ENCODE data around the gene ARID5A. TPM values are rescaled to one million over a fixed set of nuclear protein-coding genes. Genes with fewer than 3 reads are reported as not detected.
"Not testable (repeated sequence)": the region's sequence is repeated elsewhere in the genome, so short reads cannot be mapped to it uniquely, and the experiment has no call there.

The ARID5A gene
- total and polyA plus RNA-seq, 7 donors: 12.9 to 73.6 (median 29.9) TPM

DNA sequence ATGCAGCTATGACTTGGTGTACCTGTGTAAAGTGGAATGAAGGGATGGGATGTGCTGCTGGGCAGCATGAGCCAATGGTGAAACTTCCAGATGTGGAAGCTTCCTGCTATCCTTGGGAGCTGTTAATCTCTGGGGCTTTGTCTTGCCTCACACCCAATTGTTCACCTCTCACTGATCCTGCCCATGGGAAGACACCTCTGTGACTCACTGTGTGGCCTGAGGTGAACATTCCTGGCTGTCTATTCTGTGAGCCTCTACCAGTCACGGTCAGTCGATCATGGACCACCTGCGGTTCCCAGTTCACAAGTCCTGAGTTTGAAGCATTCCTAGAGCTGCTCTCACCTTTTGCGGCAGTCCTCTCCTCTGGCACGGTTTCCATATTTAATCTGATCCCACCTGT is 43.5 kb upstream of the ARID5A start:
- Histone ChIP-seq H3K9me3 (peaks cover 6% of the 10 kb centered on the region), H3K4me3 (no peak overlapping the region), H3K36me3 (ENCODE audit: insufficient read depth in 1 of 2, low read depth in 1 of 2) (no peaks in the 10 kb centered on the region), H3K27me3 (ENCODE audit: insufficient read depth in 3 of 3, low read length in 2 of 3) (no peaks in the 10 kb centered on the region), H3K27ac (no peak overlapping the region), H3K4me1 (no peaks in the 10 kb centered on the region)
- WGBS, 3 donors: 70 to 75% (median 74%) methylated on average over 5 of the region's 5 CpGs
- intact Hi-C loops (cut with DNase I): no loop called here
- DNase-seq (no peak), ATAC-seq (no peak)
- no peak for TF ChIP-seq CTCF (IDR thresholded peaks at IDR 0.05)

GRCh38 chr2:96494188-96494587 is 42.4 kb upstream of the ARID5A start:
- DNase-seq: no peak

GRCh38 chr2:96495982-96496629 is 40.4 kb upstream of the ARID5A start:
- intact Hi-C loops (cut with DNase I): no loop called here
- H3K36me3 ChIP-seq (ENCODE audit: insufficient read depth in 1 of 2, low read depth in 1 of 2): no peaks in the 10 kb centered on the region
- H3K4me1 ChIP-seq: no peaks in the 10 kb centered on the region
- H3K27me3 ChIP-seq (ENCODE audit: insufficient read depth in 3 of 3, low read length in 2 of 3): peaks cover 0 to 15% (median 4%) of the 10 kb centered on the region in 3 donors
- no peak overlapping the region for H3K4me3 ChIP-seq
- DNase-seq (no peak), ATAC-seq (no peak)
- TF ChIP-seq CTCF (IDR thresholded peaks at IDR 0.05): no peak
- peaks cover 6% of the 10 kb centered on the region for H3K9me3 ChIP-seq
- H3K27ac ChIP-seq: no peak overlapping the region
- 48 to 50% (median 49%) methylated on average over 6 of the region's 6 CpGs for WGBS, 3 donors

More at GRCh38 chr2:96494188-96494587, 42.4 kb upstream of the ARID5A start:
- TF ChIP-seq CTCF (IDR thresholded peaks at IDR 0.05): no peak
- 81 to 90% (median 89%) methylated on average over 1 of the region's 1 CpG for WGBS, 3 donors
- ATAC-seq: no peak
- H3K27me3 ChIP-seq (ENCODE audit: insufficient read depth in 3 of 3, low read length in 2 of 3): no peaks in the 10 kb centered on the region
- no peak overlapping the region for H3K27ac ChIP-seq
- intact Hi-C loops (cut with DNase I): no loop called here
- H3K9me3 ChIP-seq: peaks cover 6% of the 10 kb centered on the region
- no peaks in the 10 kb centered on the region for H3K4me1 ChIP-seq
- H3K36me3 ChIP-seq (ENCODE audit: insufficient read depth in 1 of 2, low read depth in 1 of 2): no peaks in the 10 kb centered on the region
- no peak overlapping the region for H3K4me3 ChIP-seq

DNA sequence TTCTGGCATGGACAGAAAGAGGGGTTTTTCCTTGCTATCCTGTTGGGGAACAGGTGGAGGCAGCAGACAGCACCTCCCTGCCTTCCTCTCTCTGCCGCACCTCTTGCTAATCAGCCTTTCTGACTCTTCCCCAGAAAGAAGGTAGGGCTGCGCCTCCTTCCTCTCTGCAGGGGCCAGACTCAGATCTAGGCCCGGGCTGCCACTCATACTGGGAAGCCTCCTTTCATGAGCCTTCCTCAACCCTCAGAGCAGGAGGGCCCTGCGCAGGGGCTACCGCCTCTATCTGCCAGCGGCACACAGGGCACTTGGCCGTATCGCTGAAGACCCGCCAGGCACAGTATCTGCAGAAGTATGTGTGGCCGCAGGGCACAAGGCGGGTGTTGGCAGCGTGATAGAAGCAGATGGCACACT is 38.5 kb upstream of the ARID5A start:
- no peaks in the 10 kb centered on the region for H3K4me1 ChIP-seq
- H3K4me3 ChIP-seq: no peak overlapping the region
- H3K27me3 ChIP-seq (ENCODE audit: insufficient read depth in 3 of 3, low read length in 2 of 3): peaks cover 0 to 29% (median 7%) of the 10 kb centered on the region in 3 donors
- no peak for ATAC-seq
- H3K9me3 ChIP-seq: peaks cover 6% of the 10 kb centered on the region
- no peaks in the 10 kb centered on the region for H3K36me3 ChIP-seq (ENCODE audit: insufficient read depth in 1 of 2, low read depth in 1 of 2)
- TF ChIP-seq CTCF (IDR thresholded peaks at IDR 0.05): no peak
- H3K27ac ChIP-seq: no peak overlapping the region
- 67 to 74% (median 67%) methylated on average over 12 of the region's 12 CpGs for WGBS, 3 donors
- DNase-seq: no peak
- intact Hi-C loops (cut with DNase I): no loop called here

DNA sequence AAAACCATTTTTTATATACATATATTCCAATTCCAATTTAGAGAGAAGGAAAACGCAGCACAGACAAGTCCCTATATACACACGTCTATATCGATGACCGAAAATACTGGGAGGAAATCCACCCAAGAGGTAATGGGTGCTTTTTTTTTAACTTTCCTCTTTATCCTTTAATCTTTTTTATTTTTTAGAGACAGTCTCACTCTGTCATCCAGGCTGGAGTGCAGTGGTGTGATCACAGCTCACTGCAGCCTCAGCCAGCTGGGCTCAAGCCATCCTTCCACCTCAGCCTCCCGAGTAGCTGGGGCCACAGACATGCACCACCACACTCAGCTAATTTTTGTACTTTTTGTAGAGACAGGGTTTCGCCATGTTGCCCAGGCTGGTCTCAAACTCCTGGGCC is 37.9 kb upstream of the ARID5A start:
- H3K36me3 ChIP-seq (ENCODE audit: insufficient read depth in 1 of 2, low read depth in 1 of 2); intact Hi-C loops (cut with DNase I); ATAC-seq; H3K9me3 ChIP-seq; H3K27ac ChIP-seq; H3K4me3 ChIP-seq; DNase-seq; H3K4me1 ChIP-seq: not testable (repeated sequence)
- H3K27me3 ChIP-seq (ENCODE audit: insufficient read depth in 3 of 3, low read length in 2 of 3): peaks cover 0 to 29% (median 7%) of the 10 kb centered on the region in 3 donors
- 83 to 90% (median 85%) methylated on average over 6 of the region's 6 CpGs for WGBS, 3 donors
